Measurements from ENCODE around the gene GDPD2.

GRCh38 chrX:70405003-70405402, 18.1 kb upstream of the GDPD2 start:
- TF ChIP-seq TEAD4 (IDR thresholded peaks at IDR 0.05) (no peak), ZBTB7A (IDR thresholded peaks at IDR 0.05; ENCODE audit: low read depth) (no peak), RAD21 (IDR thresholded peaks at IDR 0.05; ENCODE audit: low read depth) (no peak), EP300 (IDR thresholded peaks at IDR 0.05; ENCODE audit: borderline replicate concordance) (no peak), TAF1 (IDR thresholded peaks at IDR 0.05; ENCODE audit: low read depth) (no peak), REST (IDR thresholded peaks at IDR 0.05; ENCODE audit: low read depth) (no peak), CREB1 (IDR thresholded peaks at IDR 0.05; ENCODE audit: low read depth) (no peak), MAX (IDR thresholded peaks at IDR 0.05) (no peak), EGR1 (IDR thresholded peaks at IDR 0.05) (no peak), USF1 (IDR thresholded peaks at IDR 0.05) (no peak)

All from Ishikawa (cell line).